HepG2 (cell line): ENCODE data around the gene SLC23A2. TPM values are rescaled to one million over a fixed set of nuclear protein-coding genes. Genes with fewer than 3 reads are reported as not detected.

Source experiments
- ATAC-seq: fragments of 200-7000 bp; cut with Tn5 transposase; 3 replicates; pipeline ENCODE4 v1.9.1; 2020; ENCODE audit warnings: mild to moderate bottlenecking, moderate library complexity
- BruUV-seq: library from RNA; stranded (reverse); fragments of 400-500 nt; replicated peaks from 2 replicates; lab custom pipeline; 2021; lab: Mats Ljungman, UMichigan
- CTCF ChIA-PET: fragments of 300-600 bp; formaldehyde crosslinking; extraction: SDS; loops from one replicate; lab custom pipeline; 2021; ENCODE audit warnings: low total read pairs, inconsistent platforms, low intra/inter-chr PET ratio; lab: Yijun Ruan, JAX
- POLR2A ChIA-PET: fragments of 350-600 bp; sonication (Branson Sonifier 250); formaldehyde crosslinking; loops from one replicate; lab custom pipeline; 2020; ENCODE audit warnings: antibody characterized with exemption, inconsistent platforms; lab: Yijun Ruan, JAX
- DNase-seq: peaks from one replicate; pipeline ENCODE4 v3.0.0-alpha.2; 2015; ENCODE audit warnings: low spot score
- FAIRE-seq: peaks from 3 replicates; lab custom pipeline; 2011; peaks lifted over from hg19 to GRCh38; lab: Jason Lieb, UNC
- H2AFZ ChIP-seq: one replicate; pipeline ENCODE4 v1.6.1; 2011; ENCODE audit warnings: low read length, inconsistent platforms
- H3K27ac ChIP-seq: fragments of 300-600 bp; 3 replicates; pipeline ENCODE4 v1.8.0; 2011; ENCODE audit warnings: mixed run types, mild to moderate bottlenecking, mixed read lengths, low read length, inconsistent platforms; ENCODE audit not compliant: insufficient read depth; ENCODE audit errors: extremely low read length
- H3K27me3 ChIP-seq, 2 experiments: fragments of 200-600 bp in 1 of 2; 2 replicates in 1 of 2; 3 replicates in 1 of 2; pipeline versions ENCODE4 v1.6.0 to v1.8.0; 2011; ENCODE audit warnings: low read length in 2 of 2, mild to moderate bottlenecking in 2 of 2, moderate library complexity in 2 of 2, inconsistent platforms in 1 of 2; ENCODE audit not compliant: insufficient read depth in 2 of 2, control insufficient read depth in 1 of 2
- H3K36me3 ChIP-seq, 2 experiments: fragments of 200-600 bp in 1 of 2; replicated peaks in 1 of 2; 2 replicates in 1 of 2; 3 replicates in 1 of 2; pipeline versions ENCODE4 v1.5.1 to v1.8.0; 2011; ENCODE audit warnings: low read length in 2 of 2, inconsistent platforms in 1 of 2; ENCODE audit not compliant: insufficient read depth in 2 of 2, control insufficient read depth in 1 of 2
- H3K4me1 ChIP-seq: 2 replicates; pipeline ENCODE4 v1.5.1; 2012; ENCODE audit warnings: low read length, inconsistent platforms; ENCODE audit not compliant: insufficient read depth
- H3K4me2 ChIP-seq: 2 replicates; pipeline ENCODE4 v1.6.0; 2011; ENCODE audit warnings: low read depth, low read length, inconsistent platforms
- H3K4me3 ChIP-seq, 3 experiments: fragments of 200-600 bp in 1 of 3; sonication (generic), shearing (Covaris generic) in 1 of 3; replicated peaks in 1 of 3; 2 replicates each; pipeline ENCODE4 v1.5.1; 2011 to 2016; ENCODE audit warnings: low read length in 3 of 3, inconsistent platforms in 2 of 3, low read depth in 2 of 3, mild to moderate bottlenecking in 2 of 3, control low read depth in 1 of 3, mixed read lengths in 1 of 3; ENCODE audit not compliant: insufficient read depth in 1 of 3
- H3K79me2 ChIP-seq: one replicate; pipeline ENCODE4 v1.6.1; 2011; ENCODE audit warnings: low read length, inconsistent platforms; ENCODE audit not compliant: insufficient read depth
- H3K9ac ChIP-seq: 2 replicates; pipeline ENCODE4 v1.6.0; 2011; ENCODE audit warnings: mild to moderate bottlenecking, low read depth, low read length, inconsistent platforms; ENCODE audit not compliant: insufficient read depth
- H3K9me3 ChIP-seq: 2 replicates; pipeline ENCODE4 v1.5.1; 2012; ENCODE audit warnings: mild to moderate bottlenecking, low read length
- H4K20me1 ChIP-seq: 2 replicates; pipeline ENCODE4 v1.6.0; 2011; ENCODE audit warnings: inconsistent platforms, mild to moderate bottlenecking, low read length, moderate library complexity; ENCODE audit not compliant: insufficient read depth
- FOSL2 ChIP-seq: sonication (generic); formaldehyde crosslinking; IDR thresholded peaks from 2 replicates; pipeline ENCODE4 v1.4.0; 2020; ENCODE audit warnings: missing genetic modification reagents
- FOXO4 ChIP-seq: sonication (generic); formaldehyde crosslinking; conservative IDR thresholded peaks from 2 replicates; pipeline ENCODE4 v1.8.1; 2023; ENCODE audit warnings: missing genetic modification reagents
- GMEB1 ChIP-seq: sonication (generic); formaldehyde crosslinking; IDR thresholded peaks from 2 replicates; pipeline ENCODE4 v1.5.1; 2020; ENCODE audit warnings: missing genetic modification reagents, mild to moderate bottlenecking, borderline replicate concordance
- HOXD1 ChIP-seq: sonication (generic); formaldehyde crosslinking; IDR thresholded peaks from 2 replicates; pipeline ENCODE4 v1.5.0; 2020; ENCODE audit warnings: missing genetic modification reagents
- IRF9 ChIP-seq: sonication (generic); formaldehyde crosslinking; IDR thresholded peaks from 2 replicates; pipeline ENCODE4 v1.8.0; 2022; ENCODE audit warnings: missing genetic modification reagents, mild to moderate bottlenecking, borderline replicate concordance
- MAFK ChIP-seq, 2 experiments: IDR thresholded peaks in 1 of 2; conservative IDR thresholded peaks in 1 of 2; 2 replicates each; pipeline ENCODE4 v1.6.1; 2011; ENCODE audit warnings: improper control_type of control experiment in 2 of 2, low read length in 2 of 2
- NFKBIZ ChIP-seq: IDR thresholded peaks from 2 replicates; pipeline ENCODE4 v1.6.1; 2018; ENCODE audit warnings: missing genetic modification reagents, missing compliant biosample characterization
- PTBP1 ChIP-seq: fragments of 200-400 bp; formaldehyde crosslinking; IDR thresholded peaks from 2 replicates; pipeline ENCODE4 v1.6.1; 2018; ENCODE audit warnings: low read length, low read depth; ENCODE audit not compliant: poor library complexity, severe bottlenecking
- SOX13 ChIP-seq, 3 experiments: fragments of 450-650 bp in 1 of 3; sonication (generic) in 1 of 3; formaldehyde crosslinking in 1 of 3; IDR thresholded peaks in 2 of 3; conservative IDR thresholded peaks in 1 of 3; 2 replicates each; pipeline versions ENCODE4 v1.5.0 to v1.6.1; 2016 to 2020; ENCODE audit warnings: antibody characterized with exemption in 1 of 3, mild to moderate bottlenecking in 1 of 3, missing compliant biosample characterization in 1 of 3, missing genetic modification reagents in 1 of 3, moderate library complexity in 1 of 3
- SP4 ChIP-seq: sonication (generic); formaldehyde crosslinking; IDR thresholded peaks from 2 replicates; pipeline ENCODE4 v1.8.1; 2023; ENCODE audit warnings: mild to moderate bottlenecking, missing genetic modification reagents
- ZFP1 ChIP-seq: IDR thresholded peaks from 2 replicates; pipeline ENCODE4 v1.6.1; 2016
- ZNF570 ChIP-seq: sonication (generic); formaldehyde crosslinking; IDR thresholded peaks from 2 replicates; pipeline ENCODE4 v1.4.0; 2020; ENCODE audit warnings: mild to moderate bottlenecking, missing genetic modification reagents, borderline replicate concordance
- ZNF670 ChIP-seq: sonication (generic); formaldehyde crosslinking; IDR thresholded peaks from 2 replicates; pipeline ENCODE4 v1.8.0; 2022; ENCODE audit warnings: mild to moderate bottlenecking, missing genetic modification reagents, borderline replicate concordance
- ZSCAN31 ChIP-seq: sonication (generic); formaldehyde crosslinking; IDR thresholded peaks from 2 replicates; pipeline ENCODE4 v1.5.0; 2020; ENCODE audit warnings: low read depth, mild to moderate bottlenecking, missing genetic modification reagents
- whole genome bisulfite sequencing: methylation state at CpG from one replicate; pipeline ENCODE4 v1.1.6; 2017; ENCODE audit warnings: low lambda C conversion rate; 5-methylcytosine and 5-hydroxymethylcytosine counted together
- in situ Hi-C: cut with HindIII; loops from 2 replicates; pipeline ENCODE4 v1.10.0; 2017; ENCODE audit warnings: low pct_unique_long_range_greater_than_20kb; ENCODE audit not compliant: extremely low pct_ligation_motif_present
- intact Hi-C: fragments of 100-400 bp; cut with micrococcal nuclease; formaldehyde crosslinking; loops from one replicate; pipeline ENCODE4 v1.10.0; 2022; ENCODE audit not compliant: unreplicated experiment
- polyA plus RNA-seq, 8 experiments: library from polyadenylated mRNA; depleted of rRNA in 3 of 8; stranded (reverse) in 7 of 8; unstranded in 1 of 8; fragments of >200 nt; fragmentation: Illumina TruSeq in 4 of 8; extraction: Trizol in 4 of 8; gene quantifications; 2 replicates each; pipeline versions ENCODE4 v1.2.1 to v1.2.3, GENCODE V29; 2011 to 2016; ENCODE audit warnings: low read depth in 4 of 8, missing spikeins in 1 of 8, mixed read lengths in 1 of 8; ENCODE audit not compliant: insufficient read depth in 1 of 8
- total RNA-seq, 5 experiments: library from RNA; depleted of rRNA; stranded (reverse); fragments of >200 nt; fragmentation: Illumina TruSeq; extraction: Trizol; gene quantifications; 2 replicates each; pipeline ENCODE4 v1.2.3, GENCODE V29; 2016; ENCODE audit warnings: low read depth in 1 of 5

SLC23A2 gene
- total and polyA plus RNA-seq, 2 of the 13 experiments (the other 11 are each of a cell fraction or from before 2014, with no cell fraction given) = 42.2 to 51.2 TPM

- Histone ChIP-seq H3K9ac (no peak overlapping the region), H3K4me1 (peaks cover 47% of the 10 kb centered on the region), H3K4me3 (no peak overlapping the region), H3K4me2 (no peak overlapping the region), H4K20me1 (peaks cover 12% of the 10 kb centered on the region; the same call in 1 of the 2 replicates), H3K9me3 (no peaks in the 10 kb centered on the region), H2AFZ (no peak overlapping the region), H3K27ac (no peak overlapping the region), H3K79me2 (peaks cover 38% of the 10 kb centered on the region), H3K27me3 (no peaks in the 10 kb centered on the region), H3K36me3 (peaks cover 10 to 25% of the 10 kb centered on the region in 2 experiments; a peak in 4 of 5 replicates)
- no TSS peak for BruUV-seq
- TF ChIP-seq FOXO4 (CRISPR knock-in tag) (0 out of 2 replicates have a peak, but pooled peaks have one; percentile 46), IRF9 (CRISPR knock-in tag) (no peak)
- in situ Hi-C loops (no loop called here), intact Hi-C loops (no loop called here)
- POLR2A ChIA-PET = no interaction called here
- DNase-seq = no peak
- no peak for ATAC-seq
- no peak for FAIRE-seq
- CTCF ChIA-PET = no interaction called here
Measured at GRCh38 chr20:4953881-4954280, 47.4 kb downstream of the SLC23A2 start.

- Histone ChIP-seq H4K20me1 (peaks cover 12% of the 10 kb centered on the region; the same call in 1 of the 2 replicates), H3K9ac (no peak overlapping the region), H3K36me3 (peaks cover 14 to 38% of the 10 kb centered on the region in 2 experiments; a peak in 4 of 5 replicates), H3K4me1 (peaks cover 50% of the 10 kb centered on the region), H3K27ac (no peak overlapping the region), H3K27me3 (no peaks in the 10 kb centered on the region), H3K4me3 (no peak overlapping the region), H3K79me2 (peaks cover 31% of the 10 kb centered on the region), H2AFZ (no peak overlapping the region), H3K9me3 (no peaks in the 10 kb centered on the region), H3K4me2 (no peak overlapping the region)
- ATAC-seq (no peak), DNase-seq (no peak), FAIRE-seq (no peak)
- in situ Hi-C loops (no loop called here), intact Hi-C loops (no loop called here)
- POLR2A ChIA-PET = no interaction called here
- 100% methylated on average over 1 of the region's 1 CpG for WGBS
- CTCF ChIA-PET = no interaction called here
- no TSS peak for BruUV-seq
- TF ChIP-seq NFKBIZ (CRISPR knock-in tag) (no peak), FOSL2 (CRISPR knock-in tag) (no peak), ZSCAN31 (CRISPR knock-in tag) (no peak), ZNF570 (CRISPR knock-in tag) (no peak), SOX13 (IDR thresholded peaks at IDR 0.05) (no peak), SOX13 (CRISPR knock-in tag; conservative IDR thresholded peaks at IDR 0.05 in 1 of 2, IDR thresholded peaks at IDR 0.05 in 1 of 2) (no peak), HOXD1 (CRISPR knock-in tag) (no peak), SP4 (CRISPR knock-in tag) (no peak), PTBP1 (no peak), ZFP1 (peak; percentile 95; the same call in 1 of the 2 replicates), GMEB1 (no peak), MAFK (conservative IDR thresholded peaks at IDR 0.05 in 1 of 2, IDR thresholded peaks at IDR 0.05 in 1 of 2; ENCODE audit: low read length in 2 of 2) (no peak), ZNF670 (CRISPR knock-in tag) (0 out of 2 replicates have a peak, but pooled peaks have one; percentile 25)
Measured at GRCh38 chr20:4952229-4952628, 49.1 kb downstream of the SLC23A2 start.
